H9 (cell line): ENCODE measurements around the gene ASTN2. TPM values are rescaled to one million over a fixed set of nuclear protein-coding genes. Genes with fewer than 3 reads are reported as not detected.

Experiments used
- DNase-seq: peaks from one replicate; pipeline ENCODE4 v3.0.0-alpha.2; 2017
- H2AFZ ChIP-seq: one replicate; pipeline ENCODE4 v1.6.1; 2013; ENCODE audit warnings: mild to moderate bottlenecking, low read length, control low read depth, moderate library complexity
- H2AK5ac ChIP-seq: 2 replicates; pipeline ENCODE4 v1.6.1; 2013; ENCODE audit warnings: low read length, control low read depth, mixed read lengths; ENCODE audit not compliant: insufficient read length
- H2BK120ac ChIP-seq: one replicate; pipeline ENCODE4 v1.6.1; 2013; ENCODE audit warnings: low read depth, mild to moderate bottlenecking, low read length, control low read depth, inconsistent platforms; ENCODE audit not compliant: poor library complexity, severe bottlenecking
- H2BK12ac ChIP-seq: 2 replicates; pipeline ENCODE4 v1.6.1; 2013; ENCODE audit warnings: low read length, control low read depth, mixed read lengths, low read depth; ENCODE audit not compliant: insufficient read length
- H2BK15ac ChIP-seq: 2 replicates; pipeline ENCODE4 v1.6.1; 2013; ENCODE audit warnings: low read depth, low read length, control low read depth
- H2BK20ac ChIP-seq: one replicate; pipeline ENCODE4 v1.6.1; 2013; ENCODE audit warnings: low read depth, mild to moderate bottlenecking, low read length, control low read depth, inconsistent platforms; ENCODE audit not compliant: poor library complexity, severe bottlenecking
- H2BK5ac ChIP-seq: 2 replicates; pipeline ENCODE4 v1.6.1; 2013; ENCODE audit warnings: low read length, control low read depth, mixed read lengths; ENCODE audit not compliant: insufficient read length
- H3K14ac ChIP-seq: 2 replicates; pipeline ENCODE4 v1.6.1; 2013; ENCODE audit warnings: low read length, control low read depth; ENCODE audit not compliant: insufficient read depth
- H3K18ac ChIP-seq: 2 replicates; pipeline ENCODE4 v1.6.1; 2013; ENCODE audit warnings: low read depth, mild to moderate bottlenecking, mixed read lengths, low read length, control low read depth; ENCODE audit not compliant: insufficient read length
- H3K23ac ChIP-seq: 2 replicates; pipeline ENCODE4 v1.6.1; 2013; ENCODE audit warnings: low read length, control low read depth, mixed read lengths, low read depth; ENCODE audit not compliant: insufficient read length
- H3K23me2 ChIP-seq: 2 replicates; pipeline ENCODE4 v1.6.1; 2013; ENCODE audit warnings: low read depth, mild to moderate bottlenecking, mixed read lengths, low read length, control low read depth; ENCODE audit not compliant: insufficient read length, poor library complexity, severe bottlenecking
- H3K27ac ChIP-seq: 2 replicates; pipeline ENCODE4 v1.5.1; 2013; ENCODE audit warnings: low read length, control low read depth, mixed read lengths, low read depth; ENCODE audit not compliant: insufficient read length
- H3K27me3 ChIP-seq: 2 replicates; pipeline ENCODE4 v1.6.1; 2013; ENCODE audit warnings: low read length, control low read depth, inconsistent platforms; ENCODE audit not compliant: insufficient read depth
- H3K4ac ChIP-seq: 2 replicates; pipeline ENCODE4 v1.6.1; 2013; ENCODE audit warnings: low read depth, mild to moderate bottlenecking, control low read depth, inconsistent platforms, low read length, moderate library complexity
- H3K4me1 ChIP-seq: 2 replicates; pipeline ENCODE4 v1.6.1; 2013; ENCODE audit warnings: low read length, control low read depth, inconsistent platforms; ENCODE audit not compliant: insufficient read depth
- H3K4me2 ChIP-seq: 2 replicates; pipeline ENCODE4 v1.6.1; 2013; ENCODE audit warnings: low read length, control low read depth, mixed read lengths; ENCODE audit not compliant: insufficient read length, insufficient read depth
- H3K56ac ChIP-seq: 2 replicates; pipeline ENCODE4 v1.6.1; 2013; ENCODE audit warnings: low read depth, mild to moderate bottlenecking, mixed read lengths, low read length, control low read depth; ENCODE audit not compliant: insufficient read length
- H3K79me1 ChIP-seq: 2 replicates; pipeline ENCODE4 v1.6.1; 2013; ENCODE audit warnings: low read depth, mild to moderate bottlenecking, moderate library complexity, low read length, control low read depth, inconsistent platforms; ENCODE audit not compliant: insufficient read depth, poor library complexity, severe bottlenecking
- H3K79me2 ChIP-seq: 2 replicates; pipeline ENCODE4 v1.6.1; 2013; ENCODE audit warnings: low read length, control low read depth, inconsistent platforms; ENCODE audit not compliant: insufficient read depth
- H3K9ac ChIP-seq: 2 replicates; pipeline ENCODE4 v1.6.1; 2013; ENCODE audit warnings: low read length, control low read depth, mixed read lengths; ENCODE audit not compliant: insufficient read length; ENCODE audit errors: extremely low read depth
- H3K9me3 ChIP-seq: one replicate; pipeline ENCODE4 v1.6.1; 2013; ENCODE audit warnings: low read depth, low read length, inconsistent platforms; ENCODE audit not compliant: control insufficient read depth
- H3T11ph ChIP-seq: one replicate; pipeline ENCODE4 v1.6.1; 2013; ENCODE audit warnings: mild to moderate bottlenecking, low read length, control low read depth, inconsistent platforms
- H4K20me1 ChIP-seq: one replicate; pipeline ENCODE4 v1.6.1; 2013; ENCODE audit not compliant: control insufficient read depth, insufficient read length, insufficient read depth
- H4K5ac ChIP-seq: 2 replicates; pipeline ENCODE4 v1.6.1; 2013; ENCODE audit warnings: low read depth, mild to moderate bottlenecking, mixed read lengths, low read length, control low read depth; ENCODE audit not compliant: insufficient read length
- H4K8ac ChIP-seq: replicated peaks from 2 replicates; pipeline ENCODE4 v1.6.1; 2013; ENCODE audit warnings: low read length, control low read depth, mixed read lengths, low read depth; ENCODE audit not compliant: insufficient read length
- H4K91ac ChIP-seq: 2 replicates; pipeline ENCODE4 v1.6.1; 2013; ENCODE audit warnings: low read depth, mild to moderate bottlenecking, moderate library complexity, mixed read lengths, low read length, control low read depth; ENCODE audit not compliant: insufficient read length
- H3K27ac Mint-ChIP-seq, 3 experiments: 2 replicates in 2 of 3; 3 replicates in 1 of 3; pipeline ENCODE4 v1.8.0; 2020 to 2021; ENCODE audit warnings: mixed read lengths in 3 of 3, mild to moderate bottlenecking in 1 of 3, moderate library complexity in 1 of 3
- H3K27me3 Mint-ChIP-seq: 2 replicates; pipeline ENCODE4 v1.8.0; 2021; ENCODE audit warnings: low read depth, mild to moderate bottlenecking, moderate library complexity, mixed read lengths
- H3K36me3 Mint-ChIP-seq, 3 experiments: 2 replicates in 2 of 3; 3 replicates in 1 of 3; pipeline ENCODE4 v1.8.0; 2020 to 2021; ENCODE audit warnings: low read depth in 3 of 3, mixed read lengths in 3 of 3; ENCODE audit not compliant: insufficient read depth in 1 of 3
- H3K4me1 Mint-ChIP-seq, 2 experiments: 2 replicates each; pipeline ENCODE4 v1.8.0; 2020; ENCODE audit warnings: mixed read lengths in 2 of 2
- H3K4me3 Mint-ChIP-seq, 2 experiments: 2 replicates in 1 of 2; 3 replicates in 1 of 2; pipeline ENCODE4 v1.8.0; 2020 to 2021; ENCODE audit warnings: mild to moderate bottlenecking in 2 of 2, mixed read lengths in 2 of 2, moderate library complexity in 1 of 2
- H3K9me3 Mint-ChIP-seq, 2 experiments: 2 replicates in 1 of 2; 3 replicates in 1 of 2; pipeline ENCODE4 v1.8.0; 2020; ENCODE audit warnings: mild to moderate bottlenecking in 2 of 2, mixed read lengths in 2 of 2, moderate library complexity in 1 of 2
- WGBS: extraction: QIAGEN DNeasy Blood & Tissue Kit; methylation state at CpG from one replicate; pipeline ENCODE4 v1.1.7; 2013; ENCODE audit warnings: missing lambda C conversion rate, low lambda C conversion rate, mixed read lengths; ENCODE audit not compliant: insufficient read length; ENCODE audit errors: extremely low coverage; 5-methylcytosine and 5-hydroxymethylcytosine counted together
- total RNA-seq: library from RNA; stranded (reverse); gene quantifications from 2 replicates; pipeline ENCODE4 v1.2.1, GENCODE V29; 2021
- TF ChIP-seq, protein P1 (sequence below): fragments of 200-600 bp; sonication (generic); conservative IDR thresholded peaks from 3 replicates; pipeline ENCODE4 v1.8.0; 2021; ENCODE audit warnings: antibody characterized with exemption, mild to moderate bottlenecking

Gene ASTN2
- total RNA-seq, 1 experiment from 2014 or later: 9.7 TPM

GRCh38 chr9:117387422-117387821 is 27.4 kb downstream of the ASTN2 start:
- Histone ChIP-seq H3K79me2 (no peaks in the 10 kb centered on the region), H3K27me3 (no peaks in the 10 kb centered on the region), H3K23me2 (no peaks in the 10 kb centered on the region), H4K8ac (no peak overlapping the region), H3T11ph (no peak overlapping the region), H3K9me3 (no peaks in the 10 kb centered on the region), H4K5ac (no peak overlapping the region), H3K18ac (no peak overlapping the region), H3K4ac (no peak overlapping the region), H2BK20ac (no peak overlapping the region), H4K91ac (no peak overlapping the region), H3K79me1 (no peaks in the 10 kb centered on the region), H3K9ac (no peak overlapping the region), H3K14ac (no peak overlapping the region), H3K4me2 (no peak overlapping the region), H2BK120ac (no peak overlapping the region), H4K20me1 (no peaks in the 10 kb centered on the region), H2BK12ac (no peak overlapping the region), H2BK15ac (no peak overlapping the region), H2AFZ (no peak overlapping the region), H3K56ac (no peak overlapping the region), H2BK5ac (no peak overlapping the region), H2AK5ac (no peak overlapping the region), H3K27ac (no peak overlapping the region), H3K4me1 (no peaks in the 10 kb centered on the region), H3K23ac (no peak overlapping the region)
- Mint-ChIP-seq H3K27ac (no peak overlapping the region), H3K9me3 (no peaks in the 10 kb centered on the region), H3K4me3 (no peak overlapping the region), H3K36me3 (no peaks in the 10 kb centered on the region; a peak in 1 of 7 replicates), H3K27me3 (no peaks in the 10 kb centered on the region), H3K4me1 (peaks cover 0 to 2% of the 10 kb centered on the region in 2 experiments; a peak in 1 of 4 replicates)
- no peak for DNase-seq
- TF ChIP-seq, protein P1, sequence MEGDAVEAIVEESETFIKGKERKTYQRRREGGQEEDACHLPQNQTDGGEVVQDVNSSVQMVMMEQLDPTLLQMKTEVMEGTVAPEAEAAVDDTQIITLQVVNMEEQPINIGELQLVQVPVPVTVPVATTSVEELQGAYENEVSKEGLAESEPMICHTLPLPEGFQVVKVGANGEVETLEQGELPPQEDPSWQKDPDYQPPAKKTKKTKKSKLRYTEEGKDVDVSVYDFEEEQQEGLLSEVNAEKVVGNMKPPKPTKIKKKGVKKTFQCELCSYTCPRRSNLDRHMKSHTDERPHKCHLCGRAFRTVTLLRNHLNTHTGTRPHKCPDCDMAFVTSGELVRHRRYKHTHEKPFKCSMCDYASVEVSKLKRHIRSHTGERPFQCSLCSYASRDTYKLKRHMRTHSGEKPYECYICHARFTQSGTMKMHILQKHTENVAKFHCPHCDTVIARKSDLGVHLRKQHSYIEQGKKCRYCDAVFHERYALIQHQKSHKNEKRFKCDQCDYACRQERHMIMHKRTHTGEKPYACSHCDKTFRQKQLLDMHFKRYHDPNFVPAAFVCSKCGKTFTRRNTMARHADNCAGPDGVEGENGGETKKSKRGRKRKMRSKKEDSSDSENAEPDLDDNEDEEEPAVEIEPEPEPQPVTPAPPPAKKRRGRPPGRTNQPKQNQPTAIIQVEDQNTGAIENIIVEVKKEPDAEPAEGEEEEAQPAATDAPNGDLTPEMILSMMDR: no peak
- WGBS: no CpG with 5 or more reads among the region's 3 CpGs
